Stimulated activated CD4-positive, alpha-beta T cell treated with anti-CD3 and anti-CD28 coated beads, Interleukin-4, amount 100 ng/mL, for 48 hours (primary cell): ENCODE data around the gene ERC2.

Experiments used
- DNase-seq, 2 donors: peaks; one replicate each; pipeline ENCODE4 v3.0.0-alpha.2; 2020; ENCODE audit warnings: low read depth in 2 of 2

Gene ERC2

DNA sequence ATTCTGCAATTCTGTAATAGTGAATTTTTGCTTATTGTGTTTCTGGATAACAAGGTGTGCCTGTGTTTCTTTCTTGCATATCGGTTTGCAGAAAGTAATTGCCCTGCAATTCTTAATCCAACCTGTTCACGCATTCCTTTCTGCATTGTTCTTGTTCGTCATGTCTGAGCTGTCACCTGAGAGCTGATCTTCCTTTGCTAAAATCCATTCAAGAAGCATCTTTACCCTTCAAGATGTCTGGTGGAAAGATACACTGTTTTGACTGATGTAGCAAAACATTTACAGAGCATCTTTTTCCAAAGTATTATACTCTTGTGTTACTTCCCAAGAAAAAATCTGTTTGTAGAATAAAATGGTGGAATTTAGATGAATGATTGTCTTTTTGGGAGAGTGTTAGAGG is 822.1 kb downstream of the ERC2 start:
- no peak for DNase-seq

DNA sequence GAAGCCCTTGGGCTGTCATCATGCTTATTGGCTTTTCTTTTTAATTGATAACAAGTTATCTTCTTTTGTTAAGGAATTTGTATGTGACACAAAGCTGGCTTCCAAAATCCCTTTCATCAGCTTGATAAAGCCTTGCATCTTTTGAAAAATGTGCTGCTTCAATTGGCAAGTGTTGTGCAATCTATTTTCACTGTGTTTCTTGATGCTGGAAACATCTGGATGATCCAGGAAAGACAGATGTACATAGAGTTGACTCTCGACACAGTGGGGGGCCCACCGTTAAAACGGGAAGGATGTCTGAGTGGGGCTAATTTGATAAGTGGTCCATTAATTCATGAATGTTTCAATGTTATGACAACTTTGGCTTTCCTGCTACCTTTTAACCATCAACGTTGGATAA is 822.8 kb downstream of the ERC2 start:
- DNase-seq = no peak

DNA sequence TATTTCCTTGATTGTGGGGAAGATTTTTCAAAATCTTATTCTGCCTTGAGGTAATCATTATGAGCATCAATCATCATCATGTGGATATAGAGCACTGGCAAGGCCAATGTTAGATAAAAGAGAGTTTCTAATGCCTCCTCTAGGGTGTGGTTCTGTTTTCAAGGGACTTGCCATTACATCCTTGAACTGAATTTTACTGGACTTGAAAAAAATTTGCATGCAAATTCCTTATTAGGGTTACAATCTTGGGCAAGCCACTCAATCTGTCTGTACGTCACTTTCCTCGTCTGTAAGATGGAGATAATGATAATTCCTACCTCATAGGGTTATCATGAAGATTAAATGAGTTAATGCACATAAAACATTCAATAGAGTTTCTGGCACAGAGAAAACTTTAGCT is 825.0 kb downstream of the ERC2 start:
- DNase-seq = no peak

DNA sequence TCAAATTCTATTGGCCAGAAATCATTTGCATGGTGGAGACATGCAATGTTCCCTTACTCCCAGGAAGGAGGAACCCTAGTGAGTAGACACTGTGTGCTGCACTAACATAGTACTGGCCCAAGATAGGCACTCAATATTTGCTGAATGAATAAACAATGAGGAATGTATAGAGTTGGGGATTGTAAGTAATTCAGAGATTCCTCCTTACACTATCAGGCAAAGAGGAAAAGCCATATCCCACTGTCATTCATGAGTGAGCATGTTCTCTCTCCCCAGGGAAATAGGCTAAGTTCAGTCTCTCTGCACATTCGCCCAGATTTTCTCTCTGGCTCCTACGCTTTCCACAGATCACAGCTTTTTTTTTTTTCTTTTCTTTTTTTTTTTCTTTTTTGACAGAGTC is 826.3 kb downstream of the ERC2 start:
- DNase-seq = no peak

DNA sequence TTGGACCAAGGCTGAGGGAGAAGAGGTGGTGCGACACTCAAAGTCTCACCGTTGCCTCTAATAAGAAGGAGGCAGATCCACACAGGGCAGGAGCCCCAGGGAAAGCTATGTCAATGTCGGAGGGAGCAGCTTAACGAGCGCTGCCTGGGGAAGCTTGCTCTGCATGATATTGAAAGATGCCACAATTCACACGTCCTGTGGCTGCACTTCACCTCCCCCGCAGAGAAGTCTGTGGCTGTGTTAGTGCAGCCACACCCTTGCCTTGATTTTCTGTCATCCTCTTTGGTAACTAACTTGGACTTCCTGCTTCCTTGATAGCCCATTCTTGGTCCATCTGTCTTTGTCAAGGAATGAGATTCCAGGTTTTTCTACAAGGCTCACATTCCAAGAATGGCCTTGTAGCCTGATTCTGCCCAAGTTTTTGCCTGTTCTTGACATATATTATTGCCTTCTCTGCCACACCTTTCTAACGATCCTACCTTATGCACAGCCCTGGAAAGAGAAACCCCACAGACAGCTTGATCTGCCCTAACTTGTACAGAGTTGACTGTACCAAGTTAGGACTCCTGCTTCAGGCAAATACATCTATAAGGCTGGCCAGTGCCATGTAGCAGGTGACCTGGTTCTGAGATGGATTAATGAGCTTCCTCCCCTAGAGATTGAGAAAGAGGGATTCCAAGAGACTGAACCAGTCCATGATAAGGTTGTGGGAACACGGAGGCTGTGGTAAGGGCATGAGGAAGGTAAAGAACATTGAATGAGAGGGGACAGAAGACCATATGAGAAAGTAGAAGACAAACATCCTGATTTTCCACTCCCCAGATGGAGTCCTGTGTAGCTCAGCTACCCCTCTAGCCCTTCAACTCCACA is 828.1 kb downstream of the ERC2 start:
- DNase-seq = no peak

DNA sequence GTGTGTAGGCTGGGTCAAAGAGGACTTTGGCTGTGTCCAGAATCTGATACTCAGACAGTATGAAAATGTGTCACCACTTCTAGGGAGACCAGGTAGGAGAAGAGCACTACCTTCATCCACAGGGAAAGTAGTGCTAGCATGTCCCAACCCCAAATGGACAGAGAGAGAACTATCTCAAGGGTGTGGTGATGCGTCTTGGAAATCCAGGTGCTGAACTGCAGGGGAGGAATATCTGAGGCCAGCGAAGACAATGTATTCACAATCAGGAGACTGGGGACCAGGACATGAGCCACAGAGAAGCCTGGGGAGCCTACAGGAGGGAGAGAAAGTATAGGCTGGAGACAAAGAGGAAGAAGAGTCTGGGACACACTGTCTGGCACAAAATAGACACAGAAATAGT is 829.1 kb downstream of the ERC2 start:
- no peak for DNase-seq

DNA sequence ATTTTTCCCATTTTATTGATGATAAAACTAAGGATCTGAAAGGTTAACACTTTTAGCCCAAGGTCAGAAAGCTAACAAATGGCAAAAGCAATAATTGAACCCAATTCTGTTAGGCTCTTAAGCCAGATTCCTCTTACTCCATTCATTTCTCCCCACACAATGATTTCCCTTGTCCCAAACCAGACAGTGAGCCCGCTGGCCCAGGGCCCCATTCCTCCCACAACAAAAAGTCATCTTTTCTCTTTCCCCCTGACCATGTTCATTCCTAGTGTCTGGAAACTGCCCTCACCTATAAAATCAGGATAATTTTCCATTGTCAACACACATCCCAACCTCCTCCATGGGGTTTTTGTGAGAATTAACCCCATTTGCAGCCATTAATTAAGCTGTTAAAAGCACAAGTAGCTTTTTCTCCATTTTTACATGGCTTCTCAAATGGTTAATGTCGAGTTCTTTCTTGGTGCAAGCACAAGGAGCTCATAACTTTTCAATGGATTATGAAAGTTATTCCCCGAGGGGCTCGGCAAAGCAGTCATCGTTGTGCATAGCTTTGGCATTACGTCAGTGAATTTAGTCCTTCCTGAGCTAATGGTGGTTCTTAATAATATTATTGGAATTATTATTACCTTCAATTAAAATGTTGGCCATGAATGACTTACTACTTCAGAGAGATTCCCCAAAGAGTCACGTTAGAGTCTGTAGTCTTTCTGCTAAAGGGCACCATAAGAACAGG is 830.2 kb downstream of the ERC2 start:
- DNase-seq = no peak

DNA sequence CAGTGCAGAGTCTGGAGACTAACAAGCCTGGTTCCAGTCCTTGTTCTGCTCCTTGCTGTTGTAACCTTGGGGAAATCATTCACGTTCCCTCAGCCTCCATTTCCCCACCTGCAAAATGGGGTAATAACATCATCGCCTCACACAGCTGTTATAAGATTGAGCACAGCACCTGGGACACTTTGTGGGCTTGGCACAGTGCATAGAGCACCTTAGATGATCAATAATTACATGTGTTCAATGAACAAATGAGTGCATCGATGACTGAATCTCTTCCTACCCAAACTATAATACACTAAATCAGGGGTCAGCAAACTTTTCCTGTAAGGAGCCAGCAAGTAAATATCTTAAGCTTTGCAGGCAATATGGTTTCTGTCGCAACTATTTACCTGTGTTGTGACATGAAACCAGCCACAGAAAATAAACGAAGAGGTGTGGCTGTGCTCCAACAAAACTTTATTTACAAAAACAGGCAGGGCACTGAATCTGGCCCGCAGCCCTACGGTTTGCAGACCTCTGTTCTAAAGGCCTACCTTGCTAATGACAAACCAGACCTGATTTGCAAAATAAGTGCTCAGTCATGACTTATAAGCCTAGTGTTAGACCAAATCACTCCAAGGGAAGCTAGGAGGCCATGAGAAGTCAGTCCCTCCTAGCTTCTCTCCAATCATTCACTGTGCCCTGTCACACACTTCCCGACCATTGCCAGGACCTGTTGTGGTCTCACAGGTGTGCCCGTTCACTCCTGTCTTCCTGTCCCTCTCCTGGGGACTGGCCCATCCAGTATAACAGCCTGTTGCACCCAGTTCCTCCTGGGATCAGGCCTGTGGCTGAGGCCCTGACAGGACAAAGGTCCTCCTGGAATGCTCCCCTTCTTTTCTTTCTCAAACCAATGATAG is 831.7 kb downstream of the ERC2 start:
- no peak for DNase-seq

DNA sequence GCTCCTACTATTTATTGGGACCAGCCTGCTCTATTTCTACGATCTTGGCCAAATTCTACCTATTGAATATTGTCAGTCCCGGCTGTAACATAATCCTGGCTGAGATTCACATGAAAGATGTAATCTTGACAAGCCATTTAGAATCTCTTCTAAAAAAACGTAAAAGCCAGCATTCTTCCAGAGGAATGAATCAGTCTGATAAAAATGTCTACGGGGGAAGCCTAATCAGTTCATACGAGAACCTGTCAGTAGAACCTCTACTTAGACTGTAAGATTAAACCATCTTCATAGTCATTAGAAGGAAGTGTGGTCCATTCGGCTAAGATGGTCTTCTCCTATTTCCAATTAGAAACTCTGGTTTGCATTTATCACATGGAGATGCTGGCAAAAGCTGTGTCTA is 833.9 kb downstream of the ERC2 start:
- DNase-seq = no peak

DNA sequence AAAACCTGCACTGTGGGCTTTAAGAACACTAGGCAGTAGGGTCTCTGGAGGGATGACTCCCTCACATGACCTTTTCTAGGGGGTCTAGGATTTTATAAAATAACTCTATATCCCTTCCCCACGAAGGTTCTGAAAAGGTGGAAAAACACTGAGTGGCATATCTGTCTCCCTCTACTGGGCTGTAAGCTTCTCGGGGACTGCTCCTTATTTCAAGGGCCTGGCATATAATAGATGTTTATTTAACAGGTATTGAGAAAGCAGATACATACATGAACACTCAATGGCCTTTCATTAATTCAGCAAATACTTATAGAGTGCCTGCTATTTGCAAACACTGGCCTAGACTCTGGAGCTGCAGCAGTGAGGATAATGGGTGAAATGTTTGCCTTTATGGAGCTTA is 834.9 kb downstream of the ERC2 start:
- DNase-seq = no peak

DNA sequence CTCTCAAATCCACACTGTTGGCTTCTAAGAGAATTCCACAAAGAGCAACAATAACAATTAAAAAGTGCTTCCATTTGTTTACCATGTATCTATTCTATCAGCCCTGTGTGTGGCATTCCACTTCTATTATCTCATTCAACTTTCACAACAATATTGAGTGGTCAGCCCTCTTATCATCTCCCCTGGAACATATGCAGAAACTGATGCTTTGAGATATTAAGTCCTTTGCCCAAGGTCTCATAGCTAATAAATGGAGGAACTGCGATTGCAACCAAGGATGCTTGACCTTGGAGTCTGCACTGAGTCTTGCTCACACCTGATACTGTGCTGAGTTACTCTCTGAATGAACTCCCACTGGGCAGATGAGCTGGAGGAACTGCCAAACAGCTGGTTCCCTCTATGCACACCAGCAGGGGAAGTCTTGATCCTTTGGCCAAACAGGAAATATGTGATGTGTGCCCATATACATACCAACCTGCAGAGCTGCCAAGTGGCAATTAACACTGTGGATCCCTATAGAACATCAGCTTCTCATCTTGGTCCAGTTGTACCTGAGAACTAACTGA is 836.4 kb downstream of the ERC2 start:
- no peak for DNase-seq

DNA sequence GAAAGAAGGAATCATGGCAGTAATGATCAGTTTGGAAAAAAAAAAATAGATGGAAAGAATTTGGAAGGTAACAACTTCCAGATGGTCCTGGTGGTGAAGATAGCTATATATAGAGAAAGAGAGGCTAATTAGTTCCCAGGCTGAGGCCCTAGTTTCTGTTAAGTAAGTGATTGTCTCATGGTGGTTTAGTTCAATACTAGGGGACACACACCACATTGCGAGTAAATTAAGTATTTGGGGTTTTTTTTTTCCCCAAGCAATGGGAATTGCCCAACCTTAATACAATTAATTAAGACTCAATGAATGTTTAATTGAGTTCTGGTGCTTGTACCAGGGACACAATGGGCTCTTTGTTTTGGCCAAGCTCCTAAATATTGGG is 837.4 kb downstream of the ERC2 start:
- DNase-seq = no peak

DNA sequence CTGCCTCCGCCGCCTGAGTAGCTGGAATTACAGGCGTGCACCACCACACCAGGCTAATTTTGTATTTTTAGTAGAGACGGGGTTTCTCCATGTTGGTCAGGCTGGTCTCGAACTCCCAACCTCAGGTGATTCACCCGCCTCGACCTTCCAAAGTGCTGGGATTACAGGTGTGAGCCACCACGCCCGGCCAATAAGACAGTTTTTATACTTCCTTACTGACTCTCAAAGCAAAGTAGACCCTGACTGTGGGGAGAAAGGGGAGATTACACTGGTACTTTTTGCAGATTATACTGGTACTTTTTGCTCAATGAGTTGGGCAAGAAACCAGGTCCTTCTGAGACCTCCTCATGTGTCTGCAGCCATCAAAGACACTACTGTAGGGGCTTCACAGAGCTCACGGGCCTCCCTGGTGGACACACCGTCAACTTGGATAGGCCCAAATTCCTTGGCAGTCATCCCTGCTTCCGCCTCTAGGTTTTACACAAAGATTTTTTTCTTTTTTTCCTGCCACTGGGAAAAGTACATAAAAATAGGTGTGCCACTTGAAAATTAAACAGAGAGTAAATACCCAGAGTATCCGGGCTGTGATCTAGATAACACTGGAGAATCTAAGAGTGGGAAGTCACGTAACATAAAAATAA is 837.9 kb downstream of the ERC2 start:
- no peak for DNase-seq

DNA sequence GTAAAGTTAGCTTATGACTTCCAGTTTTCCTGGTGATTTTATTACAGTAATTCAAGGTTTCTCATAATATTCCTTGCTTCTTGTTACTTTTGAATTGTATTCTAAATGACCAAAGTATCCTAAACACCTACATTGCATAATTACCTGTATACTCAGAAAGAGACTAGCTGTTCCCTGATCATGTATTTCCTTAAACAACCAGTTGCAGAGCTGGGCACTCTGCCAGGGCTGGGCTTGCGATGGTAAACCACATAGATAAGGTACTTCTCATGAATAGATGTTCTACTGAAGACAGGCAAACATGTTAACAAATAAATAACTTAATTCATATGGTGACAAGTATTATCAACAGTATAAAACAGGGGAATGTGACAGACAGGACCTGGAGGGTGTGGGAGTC is 838.8 kb downstream of the ERC2 start:
- no peak for DNase-seq

DNA sequence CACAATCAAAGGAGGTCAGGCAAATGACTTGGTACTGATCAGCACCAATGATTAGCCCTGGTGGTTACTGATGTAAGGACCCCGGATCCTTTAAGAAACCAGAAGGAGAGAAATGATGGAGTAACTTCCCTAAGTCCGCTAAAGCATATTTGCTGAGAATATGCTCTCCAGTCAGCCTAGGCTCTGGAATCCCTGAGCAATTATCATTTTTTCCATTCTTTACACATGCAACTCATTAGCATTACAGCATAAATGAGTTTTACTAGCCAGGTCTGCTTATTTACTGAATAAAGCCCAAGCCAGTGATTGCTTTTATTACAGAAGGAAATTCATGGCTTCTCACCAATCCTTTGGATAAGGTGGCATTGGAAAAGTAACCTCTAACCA is 842.0 kb downstream of the ERC2 start:
- no peak for DNase-seq

DNA sequence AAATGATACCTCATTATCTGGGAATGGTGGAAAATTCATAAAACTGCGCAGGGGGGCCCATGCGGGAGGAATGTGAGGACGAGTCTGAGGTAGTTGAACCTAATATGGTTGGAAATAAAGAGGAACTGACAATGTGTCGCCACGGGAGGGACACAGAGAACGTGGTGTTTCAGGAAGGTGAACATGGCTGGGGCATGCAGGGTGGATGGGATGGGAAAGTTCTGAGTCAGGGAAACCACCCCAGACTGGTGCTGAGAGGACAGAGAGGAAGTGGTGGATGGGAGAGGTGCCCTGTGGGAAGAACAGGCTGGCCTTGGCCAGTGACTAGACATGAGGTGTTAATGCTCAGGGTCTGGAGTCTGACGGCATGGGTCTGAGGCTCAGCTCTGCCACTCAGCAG is 844.0 kb downstream of the ERC2 start:
- DNase-seq = no peak

DNA sequence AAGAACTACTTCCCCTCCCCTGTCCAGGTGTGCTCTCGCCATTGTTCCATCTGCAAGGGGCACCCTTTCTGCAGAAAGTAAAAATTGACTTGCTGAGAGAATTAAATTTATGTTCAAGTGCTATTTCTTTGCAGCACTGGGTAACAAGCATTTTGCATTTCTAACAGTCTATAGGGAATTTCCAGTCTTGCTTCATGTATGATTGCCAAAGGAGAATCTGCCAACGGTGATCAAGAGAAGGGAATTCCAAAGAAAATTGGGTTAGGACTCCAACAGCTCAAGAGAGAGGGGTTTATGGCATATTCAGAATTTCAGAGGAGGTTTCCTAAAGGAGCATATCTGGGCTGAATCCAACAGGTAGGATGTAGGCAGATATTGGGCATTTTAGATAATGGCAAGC is 844.5 kb downstream of the ERC2 start:
- DNase-seq = no peak

DNA sequence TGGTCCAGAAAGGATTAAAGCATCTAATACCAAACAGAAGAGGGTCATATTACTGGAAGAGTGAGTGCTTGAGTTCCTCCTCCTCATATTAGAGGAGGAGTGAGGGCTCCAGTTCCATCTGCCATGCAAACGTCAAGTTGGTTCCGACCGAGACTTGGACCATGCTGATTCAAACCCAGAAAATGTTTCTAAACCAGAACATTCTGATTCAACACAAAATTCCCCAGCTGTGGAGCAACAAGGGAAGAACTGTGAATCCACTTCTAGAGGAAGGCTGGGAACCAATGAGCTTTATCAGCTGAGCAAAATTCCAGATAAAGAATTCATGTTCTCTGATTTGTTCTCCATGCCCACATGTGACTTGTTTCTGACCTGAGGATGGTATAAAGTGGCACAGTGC is 845.5 kb downstream of the ERC2 start:
- DNase-seq = no peak

DNA sequence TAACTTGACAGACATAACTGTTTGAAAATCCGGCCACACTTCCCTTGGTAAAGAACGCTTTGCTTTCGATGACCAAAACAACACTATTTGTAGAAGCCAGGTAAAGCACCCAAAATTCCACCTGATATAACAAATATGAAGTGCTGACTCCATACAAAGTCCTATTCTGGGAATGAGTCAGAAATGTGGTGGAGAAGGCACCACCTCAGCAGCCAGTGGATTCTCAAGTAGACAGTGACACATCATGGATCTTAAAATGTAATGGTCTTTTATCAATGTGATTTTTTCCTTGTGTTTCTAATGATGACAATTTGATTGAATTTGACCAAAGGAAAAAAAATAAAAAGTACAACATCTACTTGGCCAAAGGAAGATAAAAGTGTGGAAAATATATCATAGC is 846.2 kb downstream of the ERC2 start:
- no peak for DNase-seq

DNA sequence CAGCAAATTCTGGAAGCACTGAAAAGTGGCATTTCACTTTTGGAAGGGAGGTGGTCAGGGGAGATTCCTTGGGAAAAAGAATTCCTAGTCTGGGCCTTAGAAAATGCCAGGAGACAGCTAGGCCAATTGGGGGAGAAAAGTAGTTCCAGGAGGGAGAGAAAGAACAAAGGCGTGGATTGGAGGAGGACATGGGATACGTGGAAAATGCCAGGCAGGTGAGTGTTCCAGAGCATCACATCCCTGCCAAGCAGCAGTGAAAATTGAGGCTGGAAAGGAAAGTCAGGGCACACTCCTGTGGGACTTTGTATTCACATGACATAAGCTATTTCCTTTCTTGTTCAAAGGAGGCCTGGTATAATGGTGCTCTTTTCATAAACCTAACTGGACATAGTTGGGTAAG is 846.6 kb downstream of the ERC2 start:
- no peak for DNase-seq

DNA sequence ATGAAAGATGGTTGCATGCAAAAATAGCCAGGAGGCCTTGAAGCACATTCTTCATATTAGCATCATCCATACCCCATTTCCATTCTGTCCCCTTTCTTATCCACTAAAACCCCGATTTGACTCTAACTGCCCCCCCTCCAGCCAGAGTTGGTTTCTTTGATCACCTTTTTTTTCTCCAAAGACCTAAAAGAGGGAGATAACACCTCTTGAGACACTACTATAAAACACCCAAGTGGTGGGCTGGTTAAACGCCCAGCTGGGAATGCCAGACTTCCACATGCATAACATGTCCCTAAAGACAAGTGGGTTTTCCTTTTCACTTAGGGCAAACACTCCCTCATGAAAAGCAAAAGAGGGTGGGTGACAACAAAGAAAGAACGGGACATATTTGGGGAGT is 847.2 kb downstream of the ERC2 start:
- no peak for DNase-seq
